22Rv1 (cell line): ENCODE data around the gene ALDH1L1.

Source experiments
- H3K27ac ChIP-seq: fragments of 450-650 bp; 2 replicates; pipeline ENCODE4 v1.5.1; 2017
- ZFX ChIP-seq: fragments of 450-650 bp; IDR thresholded peaks from 2 replicates; pipeline ENCODE4 v1.6.1; 2017; ENCODE audit warnings: antibody characterized with exemption, borderline replicate concordance
- TF ChIP-seq, protein P1 (sequence below): fragments of 450-650 bp; IDR thresholded peaks from 2 replicates; pipeline ENCODE4 v1.5.1; 2017; ENCODE audit warnings: mild to moderate bottlenecking

Gene ALDH1L1

DNA sequence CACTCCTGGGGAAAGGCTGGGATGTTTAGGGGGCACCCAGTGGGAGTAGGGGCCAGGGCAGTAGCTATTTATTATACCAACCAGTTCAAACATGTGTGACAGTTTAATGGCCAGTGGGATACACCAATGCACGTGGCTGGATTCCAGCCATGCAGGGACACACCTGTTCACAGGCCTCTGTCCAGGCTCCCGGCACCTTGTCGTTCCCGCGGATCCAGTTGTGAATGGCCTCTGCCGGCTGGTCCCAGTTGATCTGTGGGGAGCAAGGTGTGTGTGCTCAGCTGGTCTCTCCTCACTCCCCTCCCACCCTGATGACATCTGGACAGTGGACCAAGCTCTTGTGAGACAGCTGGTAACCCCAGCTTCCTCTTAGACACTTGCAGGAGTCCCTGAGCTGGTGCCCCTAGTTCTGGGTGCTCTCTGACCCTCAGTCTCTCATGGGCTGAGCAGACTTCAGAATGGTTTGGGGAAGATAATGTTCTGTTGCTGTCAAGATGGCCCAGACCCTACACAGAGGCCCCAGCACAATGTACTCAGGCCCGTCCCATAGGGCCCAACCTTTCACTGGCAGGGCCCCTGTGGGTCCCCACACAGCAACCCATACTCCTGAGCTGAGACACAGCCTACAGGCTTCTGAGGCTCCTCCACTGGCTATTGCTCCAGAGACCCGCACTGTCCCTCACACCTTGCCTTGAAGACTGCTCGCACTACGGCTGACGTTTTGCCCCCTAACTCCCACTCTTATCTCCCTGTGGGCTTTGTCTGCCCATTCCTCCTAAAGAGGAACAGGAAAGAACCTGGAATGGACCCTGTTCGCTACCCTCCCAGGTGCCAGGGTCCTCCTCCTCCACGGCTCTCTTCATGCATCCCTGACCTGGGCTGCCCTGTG lies 25.8 kb downstream of the ALDH1L1 start:
- H3K27ac ChIP-seq, result no peak overlapping the region
- TF ChIP-seq, protein P1, sequence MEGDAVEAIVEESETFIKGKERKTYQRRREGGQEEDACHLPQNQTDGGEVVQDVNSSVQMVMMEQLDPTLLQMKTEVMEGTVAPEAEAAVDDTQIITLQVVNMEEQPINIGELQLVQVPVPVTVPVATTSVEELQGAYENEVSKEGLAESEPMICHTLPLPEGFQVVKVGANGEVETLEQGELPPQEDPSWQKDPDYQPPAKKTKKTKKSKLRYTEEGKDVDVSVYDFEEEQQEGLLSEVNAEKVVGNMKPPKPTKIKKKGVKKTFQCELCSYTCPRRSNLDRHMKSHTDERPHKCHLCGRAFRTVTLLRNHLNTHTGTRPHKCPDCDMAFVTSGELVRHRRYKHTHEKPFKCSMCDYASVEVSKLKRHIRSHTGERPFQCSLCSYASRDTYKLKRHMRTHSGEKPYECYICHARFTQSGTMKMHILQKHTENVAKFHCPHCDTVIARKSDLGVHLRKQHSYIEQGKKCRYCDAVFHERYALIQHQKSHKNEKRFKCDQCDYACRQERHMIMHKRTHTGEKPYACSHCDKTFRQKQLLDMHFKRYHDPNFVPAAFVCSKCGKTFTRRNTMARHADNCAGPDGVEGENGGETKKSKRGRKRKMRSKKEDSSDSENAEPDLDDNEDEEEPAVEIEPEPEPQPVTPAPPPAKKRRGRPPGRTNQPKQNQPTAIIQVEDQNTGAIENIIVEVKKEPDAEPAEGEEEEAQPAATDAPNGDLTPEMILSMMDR, result no peak
- no peak for TF ChIP-seq ZFX

DNA sequence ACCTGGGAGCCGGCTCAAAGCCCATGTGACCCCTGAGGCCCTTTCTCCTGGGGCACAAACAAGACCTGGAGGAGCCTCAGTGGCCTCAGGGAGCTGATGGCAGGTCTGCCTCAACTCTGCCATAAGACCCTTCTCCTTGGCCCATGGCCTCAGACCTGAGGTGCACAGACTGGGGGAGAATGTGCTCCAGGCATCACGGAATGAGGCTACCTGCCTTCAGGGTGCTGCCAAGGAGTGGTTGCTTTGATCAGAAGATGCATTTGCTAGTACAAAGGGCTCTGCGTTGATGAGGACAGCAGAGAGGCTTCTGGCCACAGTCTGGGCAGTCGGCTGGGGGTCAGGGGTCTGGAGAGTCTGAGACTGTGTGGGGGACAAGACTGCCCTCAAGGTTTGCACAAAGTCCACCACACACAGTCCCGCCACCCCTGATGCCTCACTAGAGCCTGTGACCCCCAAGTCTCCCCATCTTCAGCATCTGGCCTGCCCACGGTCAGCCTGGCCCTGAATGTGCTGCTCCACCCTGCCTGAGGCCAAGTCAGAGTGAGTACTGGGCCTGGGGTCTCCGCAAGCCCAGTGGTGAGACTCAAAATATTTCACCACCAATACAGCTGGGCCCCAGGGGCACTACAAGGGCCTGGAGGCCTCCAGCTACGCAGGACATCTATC lies 26.6 kb downstream of the ALDH1L1 start:
- TF ChIP-seq, protein P1, result no peak
- no peak for TF ChIP-seq ZFX
- no peak overlapping the region for H3K27ac ChIP-seq

DNA sequence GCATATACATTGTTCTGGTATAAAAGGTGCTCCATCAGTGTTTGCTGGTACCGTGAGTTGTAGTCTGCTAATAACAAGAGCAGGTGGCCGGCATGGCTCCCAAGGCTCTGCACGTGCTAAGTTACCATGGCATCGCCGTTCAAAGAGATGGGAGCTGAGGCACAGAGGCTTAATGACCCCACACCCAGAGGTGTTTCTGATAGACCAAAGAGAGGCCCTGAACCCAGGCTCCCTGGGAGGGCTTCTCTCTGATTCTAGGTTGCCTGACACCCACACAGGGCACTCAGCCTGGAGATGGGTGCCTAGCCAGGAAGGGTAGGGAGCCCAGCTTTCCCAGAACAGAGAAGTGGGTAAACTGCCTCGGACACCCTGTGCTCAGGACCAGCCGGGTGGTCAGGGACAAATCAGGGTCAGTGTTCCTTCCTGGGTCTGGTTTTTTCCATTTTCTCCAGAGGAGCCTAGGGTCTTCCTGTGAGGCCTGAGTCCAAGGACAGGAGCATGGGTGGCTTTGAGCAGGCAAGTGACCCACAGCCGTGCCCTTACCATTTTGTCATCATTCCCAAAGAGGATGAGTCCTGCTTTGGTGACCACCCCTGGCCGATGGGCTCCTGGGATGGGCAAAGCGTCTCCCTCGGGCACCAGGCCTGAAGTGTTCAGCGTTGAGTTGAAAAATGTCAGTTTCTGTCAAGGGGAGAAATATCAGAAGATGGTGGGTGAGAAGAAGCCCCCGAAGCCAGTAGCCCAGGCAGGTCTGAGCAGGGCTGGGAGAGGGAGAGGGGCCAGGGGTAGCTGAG lies 27.3 kb downstream of the ALDH1L1 start:
- TF ChIP-seq, protein P1, result no peak
- TF ChIP-seq ZFX, result no peak
- H3K27ac ChIP-seq, result no peak overlapping the region

DNA sequence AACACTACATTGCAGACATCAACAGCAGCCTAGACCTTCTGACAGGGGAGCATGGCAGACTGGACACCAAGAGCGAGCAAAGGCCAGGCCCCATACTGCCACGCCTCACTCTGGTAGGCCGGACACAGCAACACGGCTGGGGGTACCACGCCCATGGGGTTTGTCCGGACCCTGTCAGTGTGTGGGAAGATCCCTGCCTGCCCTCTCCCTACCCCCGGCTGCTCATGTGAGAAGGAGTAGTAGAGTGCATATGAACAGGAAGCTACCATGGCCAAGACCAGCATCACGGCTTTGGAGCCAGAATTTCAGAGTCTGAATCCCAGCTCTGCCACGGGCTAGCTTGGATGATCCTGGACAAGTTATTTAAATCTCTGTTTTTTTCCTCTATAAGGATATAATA lies 27.9 kb downstream of the ALDH1L1 start:
- TF ChIP-seq ZFX, result no peak
- TF ChIP-seq, protein P1, result no peak
- no peak overlapping the region for H3K27ac ChIP-seq

DNA sequence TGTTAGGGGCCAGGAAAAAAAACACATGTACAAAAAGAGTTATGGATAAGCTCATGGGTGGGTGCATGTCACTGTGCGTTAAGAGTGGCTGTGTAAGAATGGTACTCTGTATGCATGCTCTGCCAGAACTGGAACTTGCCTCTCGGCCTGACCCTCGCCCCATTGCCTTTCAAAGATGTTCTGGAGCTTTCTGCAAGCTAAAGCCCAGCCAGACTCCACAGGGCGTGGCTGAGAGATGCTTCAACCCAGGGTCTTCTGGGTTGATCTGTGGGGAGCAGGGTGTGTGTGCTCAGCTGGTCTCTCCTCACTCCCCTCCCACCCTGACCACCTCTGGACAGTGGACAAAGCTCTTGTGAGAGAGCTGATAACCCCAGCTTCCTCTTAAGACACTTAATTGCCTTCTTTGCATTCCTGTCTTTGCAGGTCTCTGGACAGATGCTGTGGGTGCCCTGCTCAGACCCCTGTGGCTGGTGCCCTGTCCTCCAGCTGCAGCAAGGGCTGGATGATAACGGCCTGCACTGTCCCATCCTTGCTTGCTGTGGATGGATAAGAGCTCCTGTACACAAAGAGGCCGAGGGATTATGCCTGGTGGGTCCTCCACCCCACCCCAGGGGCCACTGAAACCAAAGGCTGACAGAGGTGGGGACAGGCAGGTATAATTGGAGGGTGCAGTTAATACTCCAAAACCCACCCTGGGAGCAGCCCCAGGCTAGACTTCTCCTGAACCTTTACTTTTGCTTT lies 28.7 kb downstream of the ALDH1L1 start:
- TF ChIP-seq, protein P1, result no peak
- no peak for TF ChIP-seq ZFX
- H3K27ac ChIP-seq, result no peak overlapping the region

DNA sequence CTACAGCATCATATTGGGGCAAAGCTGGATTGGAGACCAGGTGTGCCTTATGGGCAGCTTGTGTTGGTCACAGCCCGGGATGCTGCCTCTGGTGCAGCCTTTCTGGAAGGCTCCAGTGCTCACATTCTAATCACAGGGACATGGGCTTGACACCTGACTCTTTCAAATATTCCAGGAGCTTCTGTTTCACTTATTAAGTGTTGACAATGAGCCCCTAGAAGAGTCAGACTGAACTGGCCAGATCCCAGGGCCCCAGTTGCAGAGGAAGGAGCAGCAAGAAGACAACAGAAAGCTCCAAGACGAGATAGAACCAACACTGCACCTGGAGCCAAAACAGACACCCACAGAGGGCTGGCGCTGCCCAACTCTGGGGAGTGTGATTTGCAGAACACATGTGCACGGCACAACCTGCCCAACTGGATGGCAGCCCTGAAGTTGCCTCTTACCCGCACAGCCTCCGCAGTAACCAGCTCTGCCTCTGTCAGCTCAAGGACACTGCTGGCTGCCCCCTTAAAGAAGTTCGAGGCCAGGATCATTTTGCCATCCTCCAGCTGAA lies 30.3 kb downstream of the ALDH1L1 start:
- TF ChIP-seq, protein P1, result no peak
- no peak for TF ChIP-seq ZFX
- no peak overlapping the region for H3K27ac ChIP-seq
